ENCODE data around the gene KSR2. TPM values are rescaled to one million over a fixed set of nuclear protein-coding genes. Genes with fewer than 3 reads are reported as not detected.
A peak's percentile ranks its signal among the peaks of the same experiment; 100 is the strongest.

KSR2 gene
- total and polyA plus RNA-seq, 2 donors (not counting 3 experiments of a cell fraction or from before 2014, with no cell fraction given) = 2.1 to 5.2 TPM

DNA sequence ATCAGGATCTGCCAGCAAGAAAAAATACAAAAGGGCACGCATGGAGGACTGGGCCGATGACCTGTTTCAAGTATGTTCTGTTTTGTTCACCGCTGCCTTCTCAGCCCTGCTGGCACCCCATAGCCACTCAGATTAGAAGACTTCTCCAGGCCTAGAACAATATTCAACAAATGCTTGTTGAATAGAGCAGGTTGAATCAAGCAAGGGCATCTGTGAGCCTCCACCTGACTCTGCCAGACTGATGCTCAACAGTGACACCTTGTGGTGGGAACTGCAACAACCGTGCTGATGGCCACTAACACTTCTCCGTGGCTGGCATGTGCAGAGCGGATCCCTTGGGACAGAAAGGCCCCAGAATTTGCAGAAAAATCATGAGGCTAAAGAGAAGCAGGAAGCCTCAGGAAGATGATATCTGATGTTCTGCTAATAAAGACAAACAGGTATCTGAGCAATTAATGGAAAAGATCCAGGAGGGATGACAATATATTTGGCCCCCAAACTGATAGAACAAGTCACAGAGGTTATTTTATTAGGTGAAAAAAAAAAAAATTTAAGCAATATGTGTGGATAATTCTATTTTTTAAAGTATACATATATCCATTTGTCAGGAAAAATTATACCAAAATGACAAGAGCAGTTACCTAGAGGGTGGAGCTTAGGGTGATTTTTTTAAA is 114.3 kb downstream of the KSR2 start:
- H2AFZ ChIP-seq (ENCODE audit: low read depth, low read length) = no peak overlapping the region
- no peaks in the 10 kb centered on the region for H3K79me2 ChIP-seq (ENCODE audit: control insufficient read depth, insufficient read depth, low read length)
- H3K36me3 ChIP-seq (ENCODE audit: control insufficient read depth in 2 of 2, extremely low read depth in 1 of 2, insufficient read depth in 2 of 2, low read length in 2 of 2) = no peaks in the 10 kb centered on the region
- dilution Hi-C loops (cut with MboI; ENCODE audit: extremely low pct_ligation_motif_present, low sequenced_read_pairs) (no loop called here), intact Hi-C loops (cut with micrococcal nuclease) (loop anchor here (1.0 to 5.0 kb wide), 4 partner anchors 267 to 642 kb away; no protein-coding TSS in a partner anchor)
- no peaks in the 10 kb centered on the region for H3K9me3 ChIP-seq (replicated peaks; ENCODE audit: control insufficient read depth, insufficient read depth, low read length)
- H3K4me1 ChIP-seq (ENCODE audit: control insufficient read depth, extremely low read depth, insufficient read depth, low read length) = no peaks in the 10 kb centered on the region
- no peak overlapping the region for H3K4me2 ChIP-seq (ENCODE audit: insufficient read depth, low read length)
- no peaks in the 10 kb centered on the region for H3K9me1 ChIP-seq (replicated peaks; ENCODE audit: control insufficient read depth, extremely low read depth, insufficient read depth, low read length)
- H3K27ac ChIP-seq (ENCODE audit: insufficient read depth, low read depth, low read length) = no peak overlapping the region
- H3K4me3 ChIP-seq (replicated peaks in 1 of 3; ENCODE audit: insufficient read depth in 1 of 3, low read depth in 1 of 3, low read length in 3 of 3) = no peak overlapping the region
- no peak overlapping the region for H3K9ac ChIP-seq (replicated peaks; ENCODE audit: extremely low read depth, insufficient read depth, low read length)
- peak; percentile 76 for FAIRE-seq
- POLR2A ChIA-PET = no interaction called here
- no peaks in the 10 kb centered on the region for H4K20me1 ChIP-seq (replicated peaks; ENCODE audit: control insufficient read depth, extremely low read depth, insufficient read depth, low read length)
- TF ChIP-seq FOS (IDR thresholded peaks at IDR 0.05; ENCODE audit: borderline replicate concordance, insufficient read depth, low read length) = no peak
- TF ChIP-seq, protein P1, sequence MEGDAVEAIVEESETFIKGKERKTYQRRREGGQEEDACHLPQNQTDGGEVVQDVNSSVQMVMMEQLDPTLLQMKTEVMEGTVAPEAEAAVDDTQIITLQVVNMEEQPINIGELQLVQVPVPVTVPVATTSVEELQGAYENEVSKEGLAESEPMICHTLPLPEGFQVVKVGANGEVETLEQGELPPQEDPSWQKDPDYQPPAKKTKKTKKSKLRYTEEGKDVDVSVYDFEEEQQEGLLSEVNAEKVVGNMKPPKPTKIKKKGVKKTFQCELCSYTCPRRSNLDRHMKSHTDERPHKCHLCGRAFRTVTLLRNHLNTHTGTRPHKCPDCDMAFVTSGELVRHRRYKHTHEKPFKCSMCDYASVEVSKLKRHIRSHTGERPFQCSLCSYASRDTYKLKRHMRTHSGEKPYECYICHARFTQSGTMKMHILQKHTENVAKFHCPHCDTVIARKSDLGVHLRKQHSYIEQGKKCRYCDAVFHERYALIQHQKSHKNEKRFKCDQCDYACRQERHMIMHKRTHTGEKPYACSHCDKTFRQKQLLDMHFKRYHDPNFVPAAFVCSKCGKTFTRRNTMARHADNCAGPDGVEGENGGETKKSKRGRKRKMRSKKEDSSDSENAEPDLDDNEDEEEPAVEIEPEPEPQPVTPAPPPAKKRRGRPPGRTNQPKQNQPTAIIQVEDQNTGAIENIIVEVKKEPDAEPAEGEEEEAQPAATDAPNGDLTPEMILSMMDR (IDR thresholded peaks at IDR 0.05; ENCODE audit: extremely low read depth in 1 of 2, insufficient read depth in 1 of 2, low read depth in 1 of 2, low read length in 2 of 2) = peak; percentile 82 to 85
- DNase-seq (ENCODE audit: low read depth, low spot score) = peak; percentile 52
- BruUV-seq (replicated peaks) = no TSS peak
- H3K27me3 ChIP-seq (ENCODE audit: control insufficient read depth in 2 of 2, insufficient read depth in 2 of 2, low read length in 2 of 2) = peaks cover 2% of the 10 kb centered on the region in 2 experiments
- CTCF ChIA-PET = interaction anchor here (0.7 to 10.3 kb wide), 6 partner anchors 9 to 643 kb away, joined by 3 to 219 read pairs (median 4); no protein-coding TSS in a partner anchor

DNA sequence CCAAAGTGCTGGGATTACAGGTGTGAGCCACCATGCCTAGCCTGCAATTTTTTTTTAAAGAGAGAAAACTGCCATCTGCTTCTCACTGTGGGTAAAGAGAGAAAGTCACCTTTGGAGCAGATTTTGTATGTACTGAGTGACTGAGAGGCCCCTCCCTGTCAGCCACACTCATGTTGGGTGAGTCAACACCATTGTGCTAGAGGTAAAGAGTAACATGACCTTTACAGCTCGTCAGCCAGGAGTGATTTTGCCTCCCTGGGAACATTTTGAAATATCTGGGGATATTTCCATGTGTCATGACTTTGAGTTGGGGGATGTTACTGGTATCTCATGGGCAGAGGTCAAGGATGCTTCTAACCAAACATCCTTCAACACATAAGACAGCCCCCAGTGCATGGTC is 115.2 kb downstream of the KSR2 start:
- no peak overlapping the region for H3K9ac ChIP-seq (replicated peaks; ENCODE audit: extremely low read depth, insufficient read depth, low read length)
- no peak overlapping the region for H3K27ac ChIP-seq (ENCODE audit: insufficient read depth, low read depth, low read length)
- no peaks in the 10 kb centered on the region for H3K4me1 ChIP-seq (ENCODE audit: control insufficient read depth, extremely low read depth, insufficient read depth, low read length)
- no TSS peak for BruUV-seq (replicated peaks)
- H3K9me1 ChIP-seq (replicated peaks; ENCODE audit: control insufficient read depth, extremely low read depth, insufficient read depth, low read length) = no peaks in the 10 kb centered on the region
- H3K9me3 ChIP-seq (replicated peaks; ENCODE audit: control insufficient read depth, insufficient read depth, low read length) = no peaks in the 10 kb centered on the region
- no peak overlapping the region for H3K4me2 ChIP-seq (ENCODE audit: insufficient read depth, low read length)
- no peak overlapping the region for H2AFZ ChIP-seq (ENCODE audit: low read depth, low read length)
- no peaks in the 10 kb centered on the region for H3K79me2 ChIP-seq (ENCODE audit: control insufficient read depth, insufficient read depth, low read length)
- no peak for DNase-seq (ENCODE audit: low read depth, low spot score)
- no peak for TF ChIP-seq EZH2 (IDR thresholded peaks at IDR 0.05; ENCODE audit: borderline replicate concordance, low read depth, low read length, severe bottlenecking)
- TF ChIP-seq POLR2AphosphoS5 (IDR thresholded peaks at IDR 0.05; ENCODE audit: insufficient read depth, low read depth, low read length) = no peak
- no peak for TF ChIP-seq GATA2 (IDR thresholded peaks at IDR 0.05; ENCODE audit: insufficient read depth, insufficient read length, low read depth, low read length)
- TF ChIP-seq MYC (IDR thresholded peaks at IDR 0.05; ENCODE audit: low read depth, low read length) = no peak
- no peak for TF ChIP-seq FOS (IDR thresholded peaks at IDR 0.05; ENCODE audit: borderline replicate concordance, insufficient read depth, low read length)
- no peak for TF ChIP-seq JUN (IDR thresholded peaks at IDR 0.05; ENCODE audit: borderline replicate concordance, insufficient read depth, insufficient read length, low read depth)
- TF ChIP-seq POLR2A (IDR thresholded peaks at IDR 0.05; ENCODE audit: low read depth, low read length) = no peak
- TF ChIP-seq, protein P1 (IDR thresholded peaks at IDR 0.05; ENCODE audit: extremely low read depth in 1 of 2, insufficient read depth in 1 of 2, low read depth in 1 of 2, low read length in 2 of 2) = no peak
- TF ChIP-seq, protein P2, sequence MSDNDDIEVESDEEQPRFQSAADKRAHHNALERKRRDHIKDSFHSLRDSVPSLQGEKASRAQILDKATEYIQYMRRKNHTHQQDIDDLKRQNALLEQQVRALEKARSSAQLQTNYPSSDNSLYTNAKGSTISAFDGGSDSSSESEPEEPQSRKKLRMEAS (IDR thresholded peaks at IDR 0.05; ENCODE audit: insufficient read depth, insufficient read length) = no peak
- no peak overlapping the region for H3K4me3 ChIP-seq (replicated peaks in 1 of 3; ENCODE audit: insufficient read depth in 1 of 3, low read depth in 1 of 3, low read length in 3 of 3)
- dilution Hi-C loops (cut with MboI; ENCODE audit: extremely low pct_ligation_motif_present, low sequenced_read_pairs) (no loop called here), intact Hi-C loops (cut with micrococcal nuclease) (loop anchor here (5.0 kb wide), 1 partner anchor 266 kb away; no protein-coding TSS in a partner anchor)
- H4K20me1 ChIP-seq (replicated peaks; ENCODE audit: control insufficient read depth, extremely low read depth, insufficient read depth, low read length) = no peaks in the 10 kb centered on the region
- ChIA-PET CTCF (interaction anchor here (0.6 to 10.3 kb wide), 7 partner anchors 16 to 648 kb away, joined by 3 to 219 read pairs (median 4); no protein-coding TSS in a partner anchor), POLR2A (no interaction called here)
- no peak for FAIRE-seq
- peaks cover 2% of the 10 kb centered on the region in 2 experiments for H3K27me3 ChIP-seq (ENCODE audit: control insufficient read depth in 2 of 2, insufficient read depth in 2 of 2, low read length in 2 of 2)
- no peaks in the 10 kb centered on the region for H3K36me3 ChIP-seq (ENCODE audit: control insufficient read depth in 2 of 2, extremely low read depth in 1 of 2, insufficient read depth in 2 of 2, low read length in 2 of 2)

Measured in endothelial cell of umbilical vein (primary cell).